ENCODE results near the gene COX6B2. TPM values are rescaled to one million over a fixed set of nuclear protein-coding genes. Genes with fewer than 3 reads are reported as not detected.

COX6B2 gene
- total and polyA plus RNA-seq, 9 donors = 0.09 to 2.4 (median 0.23) TPM; not detected in 3

DNA sequence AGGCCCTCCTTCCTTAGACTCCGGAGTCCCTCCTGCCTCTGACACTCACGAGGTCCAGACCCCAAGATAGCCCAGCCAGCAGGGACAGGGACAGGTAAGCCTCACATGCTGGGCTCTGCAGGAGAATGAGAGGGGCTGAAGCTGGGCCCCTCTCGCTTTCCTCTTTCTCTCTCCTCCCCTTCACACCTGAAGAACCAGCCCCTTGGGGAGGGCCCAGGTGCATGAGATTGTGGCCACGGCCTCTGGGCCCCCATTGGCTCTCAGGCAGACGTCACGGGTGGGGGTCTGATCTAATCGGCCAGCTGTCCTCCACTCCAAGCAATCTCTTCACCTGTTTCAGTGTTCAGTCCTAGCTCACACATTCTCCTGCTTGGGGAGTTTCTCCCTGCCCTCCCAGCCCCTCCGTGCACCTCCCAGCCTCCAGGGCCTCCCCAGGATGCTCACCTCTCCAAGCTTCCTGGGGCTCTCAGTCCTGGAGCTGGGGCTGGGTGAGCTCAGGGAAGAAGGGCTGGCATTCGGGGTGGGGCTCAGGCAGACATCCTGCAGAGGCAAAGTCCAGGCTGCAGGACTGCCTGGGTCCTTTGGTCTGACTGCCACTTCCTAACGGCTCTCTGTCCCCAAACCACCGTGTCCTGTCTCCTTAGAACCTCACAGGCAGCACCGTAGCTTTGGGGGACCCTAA is 32.2 kb downstream of the COX6B2 start:
- Histone ChIP-seq H3K9me3 (replicated peaks; ENCODE audit: control insufficient read depth, low read depth, low read length) (no peaks in the 10 kb centered on the region), H3K36me3 (ENCODE audit: control insufficient read depth, insufficient read depth, low read length) (no peaks in the 10 kb centered on the region), H3K4me1 (ENCODE audit: control insufficient read depth, insufficient read depth, low read length) (peaks cover 5% of the 10 kb centered on the region), H3K4me3 (ENCODE audit: low read length) (no peak overlapping the region), H3K27me3 (ENCODE audit: control insufficient read depth, insufficient read depth, low read length) (peaks cover 7% of the 10 kb centered on the region), H3K27ac (ENCODE audit: low read length) (no peak overlapping the region)
- 42% methylated on average over 10 of the region's 12 CpGs for WGBS (ENCODE audit: insufficient coverage)
- no peak for DNase-seq

DNA sequence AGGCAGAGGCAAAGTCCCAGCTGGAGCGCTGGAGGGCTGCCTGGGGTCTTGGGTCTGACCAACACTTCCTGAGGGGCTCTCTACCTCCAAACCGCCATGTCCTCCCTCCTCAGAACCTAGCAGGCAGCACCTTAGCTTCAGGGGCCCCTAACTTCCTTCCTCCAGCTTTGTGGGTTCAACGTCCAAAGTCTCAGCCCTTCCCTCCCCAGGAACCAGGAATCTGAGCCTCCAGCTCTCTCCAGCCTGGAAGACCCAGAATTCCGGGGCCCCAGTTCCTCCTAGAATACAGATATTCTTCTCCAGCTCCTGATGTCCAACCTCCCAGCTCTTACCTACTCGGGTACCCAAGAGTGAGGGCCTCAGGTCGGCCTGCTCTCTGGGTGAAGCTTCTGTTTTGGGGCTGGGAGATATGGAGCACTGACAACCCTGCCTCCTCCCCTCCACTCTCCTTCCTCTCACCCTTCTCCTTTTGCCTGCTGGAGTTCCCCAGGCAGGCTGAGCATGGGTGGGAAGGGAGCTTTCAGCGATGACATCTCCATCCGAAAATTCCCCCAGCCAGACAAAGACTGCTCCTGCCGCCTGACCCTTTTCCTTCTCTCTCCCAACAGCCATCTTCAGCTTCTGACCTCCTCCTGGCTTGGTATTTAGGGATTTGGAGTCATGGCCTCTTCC is 32.9 kb downstream of the COX6B2 start:
- no peak for DNase-seq
- Histone ChIP-seq H3K27me3 (ENCODE audit: control insufficient read depth, insufficient read depth, low read length) (peaks cover 7% of the 10 kb centered on the region), H3K4me1 (ENCODE audit: control insufficient read depth, insufficient read depth, low read length) (peaks cover 5% of the 10 kb centered on the region), H3K27ac (ENCODE audit: low read length) (no peak overlapping the region), H3K4me3 (ENCODE audit: low read length) (no peak overlapping the region), H3K9me3 (replicated peaks; ENCODE audit: control insufficient read depth, low read depth, low read length) (no peaks in the 10 kb centered on the region), H3K36me3 (ENCODE audit: control insufficient read depth, insufficient read depth, low read length) (no peaks in the 10 kb centered on the region)
- 74% methylated on average over 5 of the region's 9 CpGs for WGBS (ENCODE audit: insufficient coverage)

DNA sequence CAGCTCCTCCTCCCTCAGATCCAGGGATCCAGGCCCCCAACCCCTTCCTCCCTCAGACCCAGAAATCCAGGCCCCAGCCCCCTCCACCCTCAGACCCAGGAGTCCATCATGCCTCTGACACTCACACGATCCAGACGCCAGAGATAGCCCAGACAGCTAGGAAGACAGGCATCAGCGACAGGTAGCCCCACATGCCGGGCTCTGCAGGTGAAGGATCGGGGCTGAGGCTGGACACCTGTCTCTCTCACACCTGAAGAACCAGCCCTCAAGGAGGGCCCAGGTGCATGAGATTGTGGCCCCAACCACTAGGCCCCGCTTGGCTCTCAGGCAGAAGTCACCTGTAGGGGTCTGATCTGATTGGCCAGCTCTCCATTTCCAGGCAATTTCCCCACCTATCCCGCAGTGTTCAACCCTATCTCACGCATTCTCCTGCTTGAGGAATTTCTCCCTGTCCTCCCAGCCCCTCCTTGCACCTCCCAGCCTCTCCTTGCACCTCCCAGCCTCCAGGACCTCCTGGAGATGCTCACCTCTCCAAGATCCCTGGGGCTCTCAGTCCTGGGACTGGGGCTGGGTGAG is 33.6 kb downstream of the COX6B2 start:
- peaks cover 5% of the 10 kb centered on the region for H3K4me1 ChIP-seq (ENCODE audit: control insufficient read depth, insufficient read depth, low read length)
- H3K36me3 ChIP-seq (ENCODE audit: control insufficient read depth, insufficient read depth, low read length) = no peaks in the 10 kb centered on the region
- no peak overlapping the region for H3K27ac ChIP-seq (ENCODE audit: low read length)
- peaks cover 7% of the 10 kb centered on the region for H3K27me3 ChIP-seq (ENCODE audit: control insufficient read depth, insufficient read depth, low read length)
- no peak overlapping the region for H3K4me3 ChIP-seq (ENCODE audit: low read length)
- WGBS (ENCODE audit: insufficient coverage) = 94% methylated on average over 6 of the region's 8 CpGs
- no peak for DNase-seq
- H3K9me3 ChIP-seq (replicated peaks; ENCODE audit: control insufficient read depth, low read depth, low read length) = no peaks in the 10 kb centered on the region

DNA sequence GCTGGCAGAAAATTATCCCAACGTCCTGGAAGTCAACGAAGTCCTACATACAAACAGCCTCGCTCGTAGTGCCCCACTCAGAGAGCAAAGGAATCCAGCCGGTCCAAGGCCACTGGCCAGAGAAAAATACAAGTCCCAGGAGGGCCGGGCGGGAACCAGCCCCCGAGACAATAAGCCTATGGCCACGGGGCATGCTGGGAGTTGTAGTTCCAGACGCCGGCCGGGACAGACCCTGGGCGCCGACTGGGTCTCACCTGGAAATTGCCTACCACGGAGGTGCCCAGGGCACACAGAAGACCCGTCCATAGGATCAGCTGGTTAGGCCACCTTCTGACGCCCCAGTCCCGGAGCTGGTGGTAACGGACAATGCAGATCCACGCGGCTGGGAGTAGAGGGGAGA is 34.7 kb downstream of the COX6B2 start:
- H3K4me1 ChIP-seq (ENCODE audit: control insufficient read depth, insufficient read depth, low read length) = peaks cover 5% of the 10 kb centered on the region
- DNase-seq = peak; percentile 52
- H3K27ac ChIP-seq (ENCODE audit: low read length) = no peak overlapping the region
- WGBS (ENCODE audit: insufficient coverage) = 13% methylated on average over 18 of the region's 21 CpGs
- H3K4me3 ChIP-seq (ENCODE audit: low read length) = no peak overlapping the region
- H3K27me3 ChIP-seq (ENCODE audit: control insufficient read depth, insufficient read depth, low read length) = peaks cover 7% of the 10 kb centered on the region
- H3K36me3 ChIP-seq (ENCODE audit: control insufficient read depth, insufficient read depth, low read length) = no peaks in the 10 kb centered on the region
- no peaks in the 10 kb centered on the region for H3K9me3 ChIP-seq (replicated peaks; ENCODE audit: control insufficient read depth, low read depth, low read length)

DNA sequence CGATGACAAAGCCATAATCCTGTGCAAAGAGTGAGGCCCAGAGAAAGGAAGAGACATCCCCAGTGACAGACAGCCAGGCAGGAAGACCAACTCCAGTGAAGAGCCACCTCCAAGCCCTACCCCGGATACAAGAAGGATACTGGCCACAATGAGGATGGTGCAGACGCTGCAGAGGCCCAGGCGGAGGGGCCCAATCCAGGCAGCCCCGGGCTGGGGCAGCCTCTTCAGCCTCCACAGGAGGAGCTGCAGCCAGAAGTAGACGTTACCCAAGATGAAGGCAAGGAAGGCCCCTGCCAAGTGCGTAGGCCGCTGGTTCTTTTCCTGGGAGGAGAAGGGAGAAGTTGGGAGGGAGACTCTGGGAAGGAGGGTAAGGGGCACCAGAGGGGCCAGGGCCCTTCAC is 37.9 kb downstream of the COX6B2 start:
- H3K4me1 ChIP-seq (ENCODE audit: control insufficient read depth, insufficient read depth, low read length) = peaks cover 5% of the 10 kb centered on the region
- H3K36me3 ChIP-seq (ENCODE audit: control insufficient read depth, insufficient read depth, low read length) = no peaks in the 10 kb centered on the region
- H3K27ac ChIP-seq (ENCODE audit: low read length) = no peak overlapping the region
- no peak for DNase-seq
- H3K4me3 ChIP-seq (ENCODE audit: low read length) = no peak overlapping the region
- no peaks in the 10 kb centered on the region for H3K9me3 ChIP-seq (replicated peaks; ENCODE audit: control insufficient read depth, low read depth, low read length)
- WGBS (ENCODE audit: insufficient coverage) = 71% methylated on average over 5 of the region's 8 CpGs
- peaks cover 7% of the 10 kb centered on the region for H3K27me3 ChIP-seq (ENCODE audit: control insufficient read depth, insufficient read depth, low read length)

DNA sequence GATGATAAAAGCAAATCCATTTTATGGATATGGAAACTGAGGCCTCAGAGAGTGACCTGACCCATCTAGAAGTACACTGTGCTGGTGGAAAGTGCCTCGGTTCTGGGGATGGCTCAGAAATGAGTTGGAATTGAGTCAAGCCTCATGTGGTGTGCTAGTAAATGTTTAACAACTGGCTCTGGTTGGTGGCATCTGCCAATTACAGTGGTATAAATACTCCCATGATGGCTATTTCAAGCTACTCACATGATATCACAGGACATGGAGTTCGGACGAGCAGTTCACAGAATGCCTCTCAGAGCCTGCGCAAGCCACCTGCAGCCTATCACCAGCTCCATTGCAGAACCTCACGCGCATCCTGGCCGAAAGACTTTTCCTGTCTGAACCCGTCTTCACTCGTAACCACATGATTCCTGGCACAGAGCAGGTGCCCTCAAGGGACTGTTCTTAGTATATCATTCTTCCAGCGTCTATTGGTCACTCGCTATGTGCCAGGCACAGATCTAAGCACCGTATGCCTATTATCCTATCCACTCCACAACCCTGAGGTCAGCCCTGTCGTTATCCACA is 38.5 kb downstream of the COX6B2 start:
- Histone ChIP-seq H3K36me3 (ENCODE audit: control insufficient read depth, insufficient read depth, low read length) (no peaks in the 10 kb centered on the region), H3K4me3 (ENCODE audit: low read length) (no peak overlapping the region), H3K4me1 (ENCODE audit: control insufficient read depth, insufficient read depth, low read length) (peaks cover 5% of the 10 kb centered on the region), H3K9me3 (replicated peaks; ENCODE audit: control insufficient read depth, low read depth, low read length) (no peaks in the 10 kb centered on the region), H3K27me3 (ENCODE audit: control insufficient read depth, insufficient read depth, low read length) (peaks cover 7% of the 10 kb centered on the region), H3K27ac (ENCODE audit: low read length) (no peak overlapping the region)
- WGBS (ENCODE audit: insufficient coverage) = 86% methylated on average over 12 of the region's 13 CpGs
- DNase-seq = no peak

DNA sequence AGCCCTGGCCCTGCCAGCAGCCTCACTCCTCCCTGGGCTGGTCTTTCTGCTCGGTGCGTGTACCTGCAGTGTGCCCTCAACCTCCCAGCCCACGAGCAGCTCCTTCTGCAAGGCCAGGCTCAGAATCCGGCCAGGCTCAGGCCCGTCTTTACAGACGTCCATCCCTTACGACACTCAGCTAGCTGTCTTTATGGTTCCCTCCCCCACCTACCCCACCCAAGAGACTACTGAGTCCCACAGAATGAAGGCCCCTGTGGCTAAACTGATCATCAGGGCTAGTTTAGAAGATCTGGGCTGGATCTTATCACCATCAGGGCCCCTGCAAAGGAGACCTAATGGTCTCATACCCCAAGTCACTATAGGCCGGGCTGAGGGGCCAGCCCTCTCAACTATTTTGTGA is 40.1 kb downstream of the COX6B2 start:
- Histone ChIP-seq H3K36me3 (ENCODE audit: control insufficient read depth, insufficient read depth, low read length) (peaks cover 3% of the 10 kb centered on the region), H3K4me3 (ENCODE audit: low read length) (no peak overlapping the region), H3K27me3 (ENCODE audit: control insufficient read depth, insufficient read depth, low read length) (no peaks in the 10 kb centered on the region), H3K27ac (ENCODE audit: low read length) (no peak overlapping the region), H3K4me1 (ENCODE audit: control insufficient read depth, insufficient read depth, low read length) (no peaks in the 10 kb centered on the region), H3K9me3 (replicated peaks; ENCODE audit: control insufficient read depth, low read depth, low read length) (no peaks in the 10 kb centered on the region)
- WGBS (ENCODE audit: insufficient coverage) = 63% methylated on average over 7 of the region's 8 CpGs
- no peak for DNase-seq

DNA sequence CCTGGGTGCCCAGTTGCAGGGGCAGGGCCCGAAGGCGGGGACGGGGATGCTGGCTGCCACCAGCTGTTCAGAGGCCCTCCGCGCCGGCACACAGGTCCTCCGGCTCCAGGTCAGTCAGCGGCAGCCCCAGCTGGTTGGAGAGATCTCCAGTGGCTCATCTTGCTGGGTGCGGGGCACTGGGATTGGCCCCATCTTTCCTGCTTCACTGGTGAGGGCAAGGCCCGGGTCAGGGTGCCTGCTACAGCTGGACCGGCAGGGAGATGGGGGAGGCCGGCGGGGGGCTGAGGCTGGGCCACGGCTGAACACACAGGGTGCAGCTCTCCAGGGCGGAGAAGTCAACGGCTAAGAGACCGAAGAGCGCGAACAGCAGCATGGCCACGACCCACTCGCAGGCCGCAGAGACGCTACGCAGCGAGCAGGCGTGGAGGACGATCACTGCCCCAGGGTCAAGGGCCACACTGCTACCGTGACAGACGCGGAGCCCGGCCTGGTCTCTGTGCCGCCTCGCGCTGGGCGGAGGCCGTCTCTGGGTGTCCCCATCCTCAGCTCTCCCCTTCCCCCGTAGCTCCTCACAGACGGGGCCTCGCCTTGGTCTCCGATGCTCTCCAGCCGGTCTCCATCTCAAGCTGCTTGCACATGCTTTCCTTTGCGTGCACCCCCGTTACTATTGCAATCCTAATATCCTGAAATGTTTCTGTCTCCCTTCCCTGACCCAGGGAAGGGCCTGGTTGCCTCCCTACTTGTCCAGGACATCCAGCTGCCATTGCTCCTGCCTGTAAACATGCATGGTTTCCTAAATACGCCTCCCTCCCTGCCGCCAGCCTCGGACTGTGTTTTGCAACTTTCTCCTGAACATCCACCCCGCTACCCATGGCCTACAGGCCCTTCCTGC is 41.7 kb downstream of the COX6B2 start:
- Histone ChIP-seq H3K4me1 (ENCODE audit: control insufficient read depth, insufficient read depth, low read length) (no peaks in the 10 kb centered on the region), H3K9me3 (replicated peaks; ENCODE audit: control insufficient read depth, low read depth, low read length) (no peaks in the 10 kb centered on the region), H3K27me3 (ENCODE audit: control insufficient read depth, insufficient read depth, low read length) (no peaks in the 10 kb centered on the region), H3K4me3 (ENCODE audit: low read length) (no peak overlapping the region), H3K36me3 (ENCODE audit: control insufficient read depth, insufficient read depth, low read length) (peaks cover 7% of the 10 kb centered on the region), H3K27ac (ENCODE audit: low read length) (no peak overlapping the region)
- no peak for DNase-seq
- WGBS (ENCODE audit: insufficient coverage) = 80% methylated on average over 47 of the region's 47 CpGs

DNA sequence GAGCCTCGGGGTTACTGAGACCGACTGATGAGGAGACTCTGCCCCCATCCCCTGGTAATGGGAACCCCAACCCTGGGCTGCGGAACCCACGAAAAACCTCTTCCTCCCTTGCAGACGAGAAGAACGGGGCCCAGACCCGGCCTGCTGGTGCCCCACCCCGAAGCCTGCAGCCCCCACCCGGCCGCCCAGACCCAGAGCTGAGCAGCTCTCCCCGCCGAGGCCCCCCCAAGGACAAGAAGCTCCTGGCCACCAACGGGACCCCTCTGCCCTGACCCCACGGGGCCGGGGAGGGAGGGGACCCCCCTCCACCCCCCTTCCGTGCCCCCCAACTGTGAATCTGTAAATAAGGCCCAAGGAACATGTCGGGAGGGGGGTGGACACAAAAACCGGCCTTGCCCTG is 42.7 kb downstream of the COX6B2 start:
- no peaks in the 10 kb centered on the region for H3K27me3 ChIP-seq (ENCODE audit: control insufficient read depth, insufficient read depth, low read length)
- no peaks in the 10 kb centered on the region for H3K4me1 ChIP-seq (ENCODE audit: control insufficient read depth, insufficient read depth, low read length)
- no peaks in the 10 kb centered on the region for H3K9me3 ChIP-seq (replicated peaks; ENCODE audit: control insufficient read depth, low read depth, low read length)
- no peak overlapping the region for H3K27ac ChIP-seq (ENCODE audit: low read length)
- no peak overlapping the region for H3K4me3 ChIP-seq (ENCODE audit: low read length)
- WGBS (ENCODE audit: insufficient coverage) = 85% methylated on average over 10 of the region's 18 CpGs
- peaks cover 9% of the 10 kb centered on the region for H3K36me3 ChIP-seq (ENCODE audit: control insufficient read depth, insufficient read depth, low read length)
- no peak for DNase-seq

All from muscle of leg (tissue), 11 donors.